Hippocampal formation (tissue), 2 donors: ENCODE results near the gene KRTAP1-1.
"Not testable (repeated sequence)": the region's sequence is repeated elsewhere in the genome, so short reads cannot be mapped to it uniquely, and the experiment has no call there.

Experiments used
- DNase-seq, 2 donors: peaks; one replicate each; lab custom pipeline; 2025; lab: John Stamatoyannopoulos, UW

Gene KRTAP1-1

DNA sequence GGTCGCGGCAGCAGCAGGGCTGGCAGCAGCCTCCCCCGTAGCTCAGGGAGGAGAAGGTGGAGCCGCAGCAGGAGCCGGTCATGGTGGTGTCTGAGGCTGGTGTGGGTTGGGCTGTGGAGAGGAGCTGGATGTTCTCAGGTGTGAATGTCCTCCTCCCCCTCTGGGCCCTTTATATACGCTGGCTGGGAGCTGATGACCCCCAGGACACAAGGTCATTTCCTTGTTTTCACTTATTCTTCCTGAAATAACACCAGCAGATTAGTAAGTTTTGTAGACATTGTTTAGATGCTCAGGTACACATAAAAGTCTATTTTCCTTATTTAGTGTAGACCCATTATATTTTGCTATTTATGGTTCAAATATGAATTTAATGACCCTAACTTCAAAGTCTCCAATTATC lies 13.9 kb upstream of the KRTAP1-1 start, which contains the start of gene KRTAP2-2:
Gene KRTAP2-2 (minus strand): TSS at position 101 of the 400 bp plus-strand sequence. CDS start 19 bp downstream, at position 82.
- DNase-seq, result not testable (repeated sequence)

DNA sequence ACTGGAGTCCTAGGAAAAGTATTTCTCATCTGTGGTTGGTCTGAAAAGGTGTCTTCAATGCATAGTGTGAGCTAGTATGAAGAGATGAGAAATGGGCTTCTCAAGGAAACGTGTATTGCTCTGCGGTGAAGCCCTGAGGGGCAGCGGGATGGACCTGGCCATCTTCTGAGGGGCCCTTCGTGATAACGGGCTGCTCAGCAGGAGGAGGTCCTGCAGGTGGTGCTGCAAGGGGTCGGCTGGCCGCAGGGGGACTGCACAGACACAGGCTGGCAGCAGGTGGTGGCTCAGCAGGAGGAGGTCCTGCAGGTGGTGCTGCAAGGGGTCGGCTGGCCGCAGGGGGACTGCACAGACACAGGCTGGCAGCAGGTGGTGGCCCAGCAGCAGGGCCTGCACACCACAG lies 13.3 kb upstream of the KRTAP1-1 start:
- DNase-seq, result not testable (repeated sequence)

DNA sequence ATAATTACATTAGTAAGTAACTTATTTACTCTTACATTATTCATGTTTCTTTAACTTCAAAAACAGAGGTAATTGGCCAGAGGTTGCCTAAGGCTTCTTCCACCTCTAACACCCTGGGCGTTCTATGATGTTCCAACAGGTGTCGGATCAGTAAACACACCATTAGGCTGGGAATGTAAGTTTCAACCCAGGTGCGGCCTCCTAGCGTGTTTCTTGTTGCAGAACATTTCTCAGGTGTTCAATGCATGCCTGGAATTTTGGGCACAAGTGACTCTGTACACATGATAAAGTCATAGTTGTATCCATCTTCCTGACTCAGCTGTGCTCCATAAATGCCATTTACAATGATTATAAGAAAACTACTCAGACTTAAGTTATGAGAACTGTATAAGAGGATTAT lies 12.8 kb upstream of the KRTAP1-1 start:
- DNase-seq, result no peak

DNA sequence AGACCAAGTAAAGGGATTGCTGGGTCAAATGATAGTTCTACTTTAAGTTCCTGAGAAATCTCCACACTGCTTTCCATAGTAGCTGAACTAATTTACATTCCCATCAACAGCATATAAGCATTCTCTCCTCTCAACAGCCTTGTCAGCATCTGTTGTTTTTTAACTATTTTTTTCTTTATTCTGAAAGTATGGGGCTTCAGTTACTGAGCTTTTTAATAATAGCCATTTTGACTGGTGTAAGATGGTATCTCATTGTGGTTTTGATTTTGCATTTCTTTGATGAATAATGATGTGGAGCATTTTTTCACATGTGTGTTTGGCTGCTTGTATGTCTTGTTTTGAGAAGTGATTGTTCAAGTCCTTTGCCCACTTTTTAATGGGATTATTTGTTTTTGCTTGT lies 11.3 kb upstream of the KRTAP1-1 start:
- DNase-seq, result no peak

DNA sequence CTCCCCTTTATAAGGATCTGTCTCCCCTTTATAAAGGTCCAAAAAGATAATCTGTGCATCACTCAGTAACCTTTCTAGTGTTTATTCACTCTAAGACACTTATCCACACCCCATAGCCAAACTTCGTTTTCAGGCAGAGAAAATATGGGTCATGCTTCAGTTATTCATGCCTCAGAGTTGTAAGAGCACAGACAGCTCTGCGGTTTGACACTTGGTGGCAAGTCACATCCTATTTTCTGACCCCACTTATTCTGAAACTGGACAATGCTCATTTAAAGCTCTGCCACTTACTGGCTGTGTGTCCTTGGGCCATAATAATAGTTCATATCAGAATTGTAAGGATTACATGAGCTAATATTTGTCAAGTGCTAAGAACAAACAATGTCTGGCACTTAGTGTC lies 7.9 kb upstream of the KRTAP1-1 start:
- DNase-seq, result no peak

GRCh38 chr17:41048441-41048840 lies 7.2 kb upstream of the KRTAP1-1 start:
- no peak for DNase-seq

DNA sequence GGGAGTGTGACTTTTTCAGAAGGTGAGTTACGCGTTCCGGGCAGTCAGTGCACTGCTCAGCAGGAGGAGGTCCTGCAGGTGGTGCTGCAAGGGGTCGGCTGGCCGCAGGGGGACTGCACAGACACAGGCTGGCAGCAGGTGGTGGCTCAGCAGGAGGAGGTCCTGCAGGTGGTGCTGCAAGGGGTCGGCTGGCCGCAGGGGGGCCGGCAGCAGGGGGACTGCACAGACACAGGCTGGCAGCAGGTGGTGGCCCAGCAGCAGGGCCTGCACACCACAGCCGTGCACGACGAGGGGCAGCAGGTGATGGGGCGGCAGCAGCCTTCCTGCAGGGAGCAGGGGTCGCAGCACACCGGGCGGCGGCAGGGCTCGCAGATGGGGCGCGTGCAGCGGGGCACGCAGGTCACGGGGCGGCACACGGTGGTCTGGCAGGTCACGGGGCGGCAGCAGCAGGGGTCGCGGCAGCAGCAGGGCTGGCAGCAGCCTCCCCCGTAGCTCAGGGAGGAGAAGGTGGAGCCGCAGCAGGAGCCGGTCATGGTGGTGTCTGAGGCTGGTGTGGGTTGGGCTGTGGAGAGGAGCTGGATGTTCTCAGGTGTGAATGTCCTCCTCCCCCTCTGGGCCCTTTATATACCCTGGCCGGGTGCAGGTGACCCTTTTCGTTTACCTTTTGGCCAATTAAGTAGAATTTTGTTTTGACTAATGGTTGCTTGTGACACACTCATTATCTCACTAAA lies 5.7 kb upstream of the KRTAP1-1 start, which contains the start of gene KRTAP2-1:
Gene KRTAP2-1 (minus strand): TSS at position 582 of the 731 bp plus-strand sequence. CDS start 49 bp downstream, at position 533.
- DNase-seq, result not testable (repeated sequence)

DNA sequence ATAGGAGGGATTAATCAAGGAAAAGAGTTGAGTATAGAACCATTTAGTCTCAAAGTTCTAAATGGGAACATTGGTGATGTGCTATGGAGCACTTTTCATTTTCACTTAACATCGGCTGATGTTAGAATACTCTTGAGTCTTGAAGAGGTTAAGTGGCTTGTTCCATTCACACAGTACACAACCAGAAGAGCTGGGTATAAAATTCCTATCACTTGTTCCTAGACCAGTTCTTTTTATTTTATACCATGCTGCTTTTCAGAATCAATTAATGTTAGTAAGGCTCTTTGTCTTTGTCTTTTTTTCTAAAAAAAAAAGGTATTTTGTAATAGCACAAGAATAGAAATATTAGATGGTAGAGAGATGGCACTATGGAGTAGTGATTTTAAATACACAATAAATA lies 1.7 kb upstream of the KRTAP1-1 start:
- DNase-seq, result no peak

DNA sequence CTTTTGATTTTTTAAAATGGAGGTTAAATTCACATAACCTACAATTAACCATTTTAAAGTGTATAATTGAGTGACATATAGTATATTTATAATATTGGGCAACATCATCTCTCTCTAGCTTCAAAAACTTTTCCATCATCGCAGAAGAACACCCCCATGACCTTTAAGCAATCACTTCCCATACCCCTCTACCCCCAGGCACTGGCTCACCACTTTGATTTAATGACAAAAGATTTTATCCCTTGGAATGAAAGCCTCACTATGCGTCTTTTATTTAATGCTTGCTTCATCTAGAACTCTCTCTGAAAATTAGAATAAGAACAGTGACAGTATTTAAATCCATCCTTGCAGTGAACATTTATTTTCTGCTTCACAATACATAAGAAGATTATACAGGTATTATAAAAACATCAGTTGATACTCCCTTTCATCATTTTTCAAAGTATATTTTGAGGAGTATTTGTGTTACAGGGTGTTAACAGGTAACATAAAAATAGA lies 3.3 kb downstream of the KRTAP1-1 start:
- no peak for DNase-seq

- not testable (repeated sequence) for DNase-seq
Measured at GRCh38 chr17:41034346-41034935, 6.8 kb downstream of the KRTAP1-1 start, which contains the start of gene KRTAP1-3. Gene KRTAP1-3, minus strand, starts transcription at chr17:41034874. Its CDS starts 53 bp downstream, at chr17:41034821.

DNA sequence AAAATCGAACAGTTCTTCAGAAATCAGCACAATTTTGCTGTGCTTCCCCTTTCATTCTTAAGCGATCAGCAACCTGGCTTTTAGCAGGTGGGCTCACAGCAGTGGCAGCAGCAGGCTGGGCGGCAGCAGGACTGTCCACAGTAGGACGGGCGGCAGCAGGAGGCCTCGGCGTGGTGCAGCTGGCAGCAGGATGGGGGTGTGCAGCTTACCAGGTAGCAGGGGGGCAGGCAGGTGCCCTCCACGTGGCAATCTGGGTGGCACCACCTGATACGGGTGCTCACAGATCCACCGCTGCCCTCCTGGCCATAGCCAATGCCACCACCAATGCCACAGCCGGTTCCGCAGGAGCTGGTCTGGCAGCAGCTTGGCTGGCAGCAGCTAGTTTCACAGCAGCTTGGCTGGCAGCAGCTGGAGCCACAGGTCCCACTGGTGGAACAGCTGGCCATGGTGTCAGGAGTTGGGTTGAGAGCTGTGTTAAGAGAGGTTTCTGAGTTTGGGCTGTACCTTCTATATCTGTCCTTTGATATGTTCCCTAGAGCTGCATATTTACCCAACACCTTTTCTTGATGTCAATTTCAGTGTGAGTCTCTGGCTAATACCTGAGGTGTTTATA lies 11.5 kb downstream of the KRTAP1-1 start, which contains the start of gene KRTAP1-4:
Gene KRTAP1-4 (minus strand): TSS at position 563 of the 613 bp plus-strand sequence. CDS start 117 bp downstream, at position 446.
- DNase-seq, result no peak

DNA sequence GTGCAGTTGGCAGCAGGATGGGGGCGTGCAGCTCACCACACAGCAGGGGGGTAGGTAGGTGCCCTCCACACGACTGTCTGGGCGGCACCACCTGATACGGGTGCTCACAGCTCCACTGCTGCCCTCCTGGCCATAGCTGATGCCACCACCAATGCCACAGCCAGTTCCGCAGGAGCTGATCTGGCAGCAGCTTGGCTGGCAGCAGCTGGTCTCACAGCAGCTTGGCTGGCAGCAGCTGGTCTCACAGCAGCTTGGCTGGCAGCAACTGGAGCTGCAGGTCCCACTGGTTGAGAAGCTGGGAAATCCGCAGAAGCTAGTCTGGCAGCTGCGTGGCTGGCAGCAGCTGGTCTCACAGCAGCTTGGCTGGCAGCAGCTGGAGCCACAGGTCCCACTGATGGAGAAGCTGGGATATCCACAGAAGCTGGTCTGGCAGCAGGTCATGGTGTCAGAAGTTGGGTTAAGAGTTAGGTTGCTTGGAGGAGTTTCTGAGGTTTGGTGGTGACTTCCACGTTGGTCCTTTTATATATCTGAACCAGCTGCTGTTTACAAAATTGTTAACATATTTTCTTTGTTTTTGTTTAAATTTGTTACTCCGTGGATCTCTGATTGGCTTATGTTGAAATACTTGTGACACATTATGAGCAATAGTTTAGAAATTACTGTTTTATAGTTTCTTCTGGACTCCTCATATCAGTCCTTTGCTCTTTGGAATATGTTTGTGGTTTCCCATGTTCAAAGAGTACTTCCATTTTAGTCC lies 14.4 kb downstream of the KRTAP1-1 start, which contains the start of gene KRTAP1-5:
Gene KRTAP1-5 (minus strand): TSS at position 494 of the 757 bp plus-strand sequence. CDS start 53 bp downstream, at position 441.
- no peak for DNase-seq

DNA sequence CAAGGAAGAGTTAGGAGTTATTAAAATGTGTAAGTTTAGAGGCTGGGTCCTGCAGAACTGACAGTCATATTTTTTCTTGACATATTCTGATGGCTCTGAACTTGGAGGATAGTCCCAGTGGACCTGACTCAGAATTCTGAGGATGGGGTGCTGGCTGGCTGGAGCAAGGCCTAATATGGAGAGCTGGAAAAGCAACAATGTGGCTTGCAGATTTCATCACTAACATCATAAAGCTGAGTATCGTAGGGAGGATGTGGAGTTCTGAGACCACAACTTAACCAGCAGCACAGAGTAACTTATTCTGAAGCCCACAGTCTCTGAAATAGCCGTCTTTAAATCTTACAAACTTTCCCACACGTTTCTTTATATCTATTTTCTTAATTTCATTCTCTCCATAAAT lies 16.6 kb downstream of the KRTAP1-1 start:
- no peak for DNase-seq

- DNase-seq, result no peak
Measured at GRCh38 chr17:41020336-41020735, 20.9 kb downstream of the KRTAP1-1 start.

DNA sequence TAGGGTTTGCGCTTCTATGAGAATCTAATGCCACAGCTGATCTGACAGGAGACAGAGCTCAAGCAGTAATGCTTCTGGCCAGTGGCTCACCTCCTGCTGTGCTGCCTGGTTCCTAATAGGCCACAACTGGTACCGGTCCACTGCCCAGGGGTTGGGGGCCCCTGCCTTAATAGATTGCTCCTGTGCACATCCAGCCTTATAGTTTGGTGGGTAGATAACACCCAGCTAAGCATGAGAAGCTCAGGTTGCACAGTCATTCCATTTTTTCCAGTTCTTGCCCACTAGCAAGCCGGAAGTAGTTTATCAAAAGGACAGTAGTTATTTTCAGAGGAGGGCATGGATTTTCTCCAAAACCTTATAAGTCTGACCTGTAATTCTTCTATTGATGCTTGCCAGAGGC lies 21.8 kb downstream of the KRTAP1-1 start:
- DNase-seq, result no peak

DNA sequence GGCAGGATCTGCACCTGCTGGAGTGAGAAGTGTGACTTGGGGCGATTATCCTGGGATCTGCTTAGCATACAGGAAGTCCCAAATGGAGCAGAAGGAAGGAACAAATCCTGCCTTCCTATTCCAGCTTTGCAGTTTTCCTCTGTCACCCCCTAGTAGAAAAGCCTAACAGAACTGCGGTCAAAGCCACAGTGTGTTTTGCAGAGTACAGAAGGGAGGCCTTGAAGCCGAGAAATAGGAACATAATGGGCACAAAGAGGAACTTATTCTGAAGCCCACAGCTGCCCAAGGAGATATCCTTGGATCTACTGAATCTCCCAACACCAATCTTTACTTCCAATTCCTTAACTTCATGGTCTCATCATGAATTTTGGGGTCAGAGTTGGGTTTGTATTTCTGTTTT lies 22.7 kb downstream of the KRTAP1-1 start:
- DNase-seq, result no peak

DNA sequence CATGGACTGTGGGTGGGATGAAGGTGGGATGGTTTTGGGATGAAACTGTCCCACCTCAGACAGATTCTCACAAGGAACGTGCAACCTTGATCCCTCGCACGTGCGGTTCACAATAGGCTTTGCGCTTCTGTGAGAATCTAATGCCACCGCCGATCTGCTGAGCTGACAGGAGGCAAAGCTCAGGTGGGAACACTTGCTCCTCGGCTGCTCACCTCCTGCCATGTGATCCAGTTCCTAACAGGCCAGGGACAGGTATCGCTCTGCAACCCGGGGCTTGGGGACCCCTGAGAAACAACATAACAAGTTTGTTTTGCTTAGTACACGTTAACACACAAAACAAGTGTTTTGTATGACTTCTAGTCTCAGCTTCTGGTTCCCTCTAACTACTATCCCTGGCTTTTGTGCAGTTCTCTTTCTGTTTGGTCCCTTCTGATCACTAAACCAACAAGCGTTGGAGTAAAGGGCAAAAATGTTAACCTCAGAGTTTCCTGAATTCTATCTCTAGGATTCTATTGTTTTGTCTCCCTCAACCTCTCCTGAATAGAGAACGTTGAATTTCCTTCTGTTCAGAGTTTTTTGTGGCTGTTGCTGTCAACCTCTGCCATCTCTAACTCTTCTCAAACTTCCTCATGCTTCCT lies 24.6 kb downstream of the KRTAP1-1 start:
- DNase-seq, result no peak

- DNase-seq, result no peak
Measured at GRCh38 chr17:41015454-41015853, 25.8 kb downstream of the KRTAP1-1 start.

GRCh38 chr17:41013606-41014005 lies 27.6 kb downstream of the KRTAP1-1 start:
- no peak for DNase-seq

- no peak for DNase-seq
Measured at GRCh38 chr17:41013181-41013580, 28.1 kb downstream of the KRTAP1-1 start.
